Astrocyte (in vitro differentiated cells and primary cell): ENCODE measurements around the gene PLD1.

ENCODE experiments used
- EZH2 ChIP-seq: IDR thresholded peaks from 2 replicates; pipeline ENCODE4 v1.6.1; 2012; ENCODE audit warnings: mild to moderate bottlenecking, low read length, inconsistent platforms; ENCODE audit not compliant: insufficient read depth
- TF ChIP-seq, protein P1 (sequence below): IDR thresholded peaks from 2 replicates; pipeline ENCODE4 v1.5.1; 2011; ENCODE audit warnings: low read depth, mild to moderate bottlenecking, inconsistent platforms, low read length, moderate library complexity; ENCODE audit not compliant: insufficient read depth

DNA sequence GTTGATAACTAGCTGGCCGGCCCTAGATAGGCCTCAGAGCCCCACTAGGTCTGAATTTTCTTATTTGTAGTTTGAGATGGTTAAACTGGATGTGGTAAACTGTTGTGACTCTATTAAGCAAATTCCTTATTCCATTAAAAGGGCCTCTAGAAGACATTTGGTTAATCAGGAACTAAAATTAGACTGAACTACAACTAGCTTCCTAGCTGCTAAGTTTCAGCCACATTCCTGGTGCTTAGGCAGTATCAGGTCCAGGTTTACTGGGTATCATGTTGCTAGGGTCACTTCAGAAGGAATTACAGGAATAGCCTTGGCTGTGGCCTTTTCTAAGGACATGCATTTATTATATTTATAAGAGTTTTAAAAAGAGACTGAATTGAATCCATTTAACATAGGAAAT lies 136.3 kb downstream of the PLD1 start:
- TF ChIP-seq, protein P1, sequence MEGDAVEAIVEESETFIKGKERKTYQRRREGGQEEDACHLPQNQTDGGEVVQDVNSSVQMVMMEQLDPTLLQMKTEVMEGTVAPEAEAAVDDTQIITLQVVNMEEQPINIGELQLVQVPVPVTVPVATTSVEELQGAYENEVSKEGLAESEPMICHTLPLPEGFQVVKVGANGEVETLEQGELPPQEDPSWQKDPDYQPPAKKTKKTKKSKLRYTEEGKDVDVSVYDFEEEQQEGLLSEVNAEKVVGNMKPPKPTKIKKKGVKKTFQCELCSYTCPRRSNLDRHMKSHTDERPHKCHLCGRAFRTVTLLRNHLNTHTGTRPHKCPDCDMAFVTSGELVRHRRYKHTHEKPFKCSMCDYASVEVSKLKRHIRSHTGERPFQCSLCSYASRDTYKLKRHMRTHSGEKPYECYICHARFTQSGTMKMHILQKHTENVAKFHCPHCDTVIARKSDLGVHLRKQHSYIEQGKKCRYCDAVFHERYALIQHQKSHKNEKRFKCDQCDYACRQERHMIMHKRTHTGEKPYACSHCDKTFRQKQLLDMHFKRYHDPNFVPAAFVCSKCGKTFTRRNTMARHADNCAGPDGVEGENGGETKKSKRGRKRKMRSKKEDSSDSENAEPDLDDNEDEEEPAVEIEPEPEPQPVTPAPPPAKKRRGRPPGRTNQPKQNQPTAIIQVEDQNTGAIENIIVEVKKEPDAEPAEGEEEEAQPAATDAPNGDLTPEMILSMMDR, result no peak
- TF ChIP-seq EZH2, result no peak
